GM19438 (cell line): ENCODE results near the gene SMC4.

Experiments used
- ATAC-seq: cut with Tn5 transposase; IDR thresholded peaks from one replicate; pipeline ENCODE4 v1.9.1; 2021; ENCODE audit warnings: low read depth; ENCODE audit not compliant: unreplicated experiment

The SMC4 gene

DNA sequence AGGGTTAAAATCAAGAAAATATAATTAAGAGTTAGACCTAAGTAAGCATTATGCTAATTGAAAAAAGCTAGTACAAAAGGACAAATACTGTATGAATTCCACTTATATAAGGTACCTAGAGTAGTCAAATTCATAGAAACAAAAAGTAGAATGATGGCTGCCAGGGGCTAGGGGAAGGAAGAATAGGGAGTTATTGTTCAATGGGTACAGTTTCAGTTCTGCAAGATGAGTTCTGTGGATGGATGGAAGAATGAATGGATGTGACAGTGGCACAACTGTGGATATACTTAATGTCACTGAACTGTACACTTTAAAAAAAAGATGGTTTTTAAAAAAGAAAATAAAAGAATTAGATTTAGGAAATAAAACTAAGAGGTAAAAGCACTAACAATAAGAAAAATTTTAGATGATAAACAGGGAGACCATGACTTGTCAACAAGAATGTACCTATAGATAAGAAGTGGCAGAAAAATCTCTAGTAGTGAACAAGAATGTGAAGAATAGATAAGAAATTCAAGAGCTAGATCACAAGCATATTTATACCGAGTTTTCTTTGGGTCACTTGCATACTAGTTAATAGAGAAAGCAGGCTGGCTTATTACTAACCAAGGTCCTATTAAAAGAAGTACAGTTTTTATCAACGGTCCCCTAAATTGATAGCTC lies 6.0 kb upstream of the SMC4 start:
- no peak for ATAC-seq

DNA sequence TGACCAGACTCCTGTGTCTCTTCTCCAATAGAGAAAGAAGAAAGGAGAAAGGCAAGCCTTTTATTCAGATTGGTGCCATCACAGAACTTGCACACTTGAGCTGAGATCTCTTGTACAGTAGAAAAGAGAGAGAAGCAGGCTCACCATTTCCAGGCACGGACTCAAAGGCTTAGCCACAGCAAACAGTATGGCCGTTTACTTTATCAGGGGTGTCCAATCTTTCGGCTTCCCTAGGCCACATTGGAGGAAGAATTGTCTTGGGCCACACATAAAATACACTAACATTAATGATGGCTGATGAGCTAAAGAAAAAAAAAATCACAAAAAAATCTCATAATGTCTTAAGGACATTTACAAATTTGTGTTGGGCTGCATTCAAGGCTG lies 5.4 kb upstream of the SMC4 start:
- no peak for ATAC-seq

DNA sequence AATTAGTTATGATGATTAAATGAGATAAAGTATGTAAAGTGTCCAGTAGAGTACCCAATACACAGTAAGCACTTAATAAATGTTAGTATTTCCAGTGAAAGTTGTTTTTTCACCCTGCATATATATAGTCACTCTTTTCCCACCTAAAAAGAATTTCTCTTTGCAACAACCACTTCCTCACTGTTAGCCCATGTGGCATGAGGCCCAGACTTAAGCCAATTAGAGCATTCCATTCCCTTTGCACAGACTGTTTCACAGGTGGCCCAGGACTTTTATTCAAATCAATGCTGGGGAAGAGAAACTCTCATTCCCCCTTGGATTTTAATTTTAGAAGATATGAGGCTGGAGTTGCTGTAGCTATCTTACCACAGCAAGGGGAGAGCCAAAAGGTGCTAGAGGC lies 4.2 kb upstream of the SMC4 start:
- no peak for ATAC-seq

DNA sequence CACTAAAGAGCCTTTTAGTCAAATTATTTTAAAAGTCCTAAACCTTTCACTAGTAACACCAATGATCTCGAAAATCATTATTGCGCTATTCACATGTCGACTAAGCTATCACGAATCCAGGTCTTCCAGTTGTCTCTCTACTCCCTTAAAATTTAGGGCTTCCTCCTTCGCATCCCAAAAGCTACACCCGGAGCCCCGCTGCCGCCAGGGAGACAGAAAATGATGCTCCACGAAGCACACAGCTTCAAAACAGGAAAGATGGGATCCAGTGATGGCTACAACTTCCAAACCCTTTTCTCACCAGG lies 678 bp upstream of the SMC4 start:
- peak; percentile 12 for ATAC-seq

DNA sequence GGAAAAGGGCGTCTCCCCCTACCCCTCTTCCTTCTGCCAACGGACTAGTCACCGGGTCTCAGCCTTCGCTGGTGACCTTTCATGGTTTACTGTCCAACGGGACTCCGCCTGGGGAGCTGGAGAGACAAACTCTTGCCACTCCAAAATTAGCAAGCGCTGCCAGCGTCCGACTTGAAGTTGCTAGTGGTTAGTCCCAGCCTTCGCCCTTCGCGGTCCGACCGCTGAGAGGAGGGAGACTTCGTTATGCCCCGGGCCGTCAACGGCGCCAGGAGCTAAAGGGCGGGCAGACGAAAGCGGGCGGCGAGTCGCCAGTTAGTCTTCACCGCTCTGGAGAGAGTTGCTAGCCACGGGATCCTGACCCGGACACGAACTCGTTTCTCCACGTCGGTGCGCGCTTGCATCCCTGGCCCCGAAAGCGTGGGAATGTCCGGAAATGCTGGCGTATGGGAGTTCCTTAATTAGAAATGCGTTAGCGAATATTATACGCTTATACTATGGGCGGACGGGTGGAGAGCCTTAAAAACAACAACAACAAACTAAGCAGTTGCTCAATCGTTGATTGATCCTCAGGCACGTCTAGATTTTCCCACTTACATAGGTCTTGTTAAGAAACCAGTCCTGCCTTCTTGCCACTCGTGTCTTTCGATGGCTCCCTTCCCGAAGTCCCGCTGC lies 716 bp downstream of the SMC4 start:
- peak; percentile 5 for ATAC-seq

DNA sequence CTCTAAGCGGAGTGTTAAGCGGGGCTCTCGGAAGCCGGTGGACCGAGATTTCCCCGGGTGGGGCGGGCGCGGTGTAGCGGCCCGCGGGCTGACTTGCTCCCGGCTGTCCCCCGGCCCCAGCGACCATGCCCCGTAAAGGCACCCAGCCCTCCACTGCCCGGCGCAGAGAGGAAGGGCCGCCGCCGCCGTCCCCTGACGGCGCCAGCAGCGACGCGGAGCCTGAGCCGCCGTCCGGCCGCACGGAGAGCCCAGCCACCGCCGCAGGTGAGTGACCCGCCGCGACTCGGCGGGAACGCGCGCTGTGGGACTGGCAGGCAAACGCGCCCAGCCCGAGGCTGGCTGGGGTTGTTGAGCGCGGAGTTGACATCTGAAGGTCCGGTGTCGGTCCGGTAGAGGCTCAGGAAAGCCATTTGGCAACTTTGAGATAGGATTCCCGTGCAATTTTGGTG lies 1.3 kb downstream of the SMC4 start:
- no peak for ATAC-seq

DNA sequence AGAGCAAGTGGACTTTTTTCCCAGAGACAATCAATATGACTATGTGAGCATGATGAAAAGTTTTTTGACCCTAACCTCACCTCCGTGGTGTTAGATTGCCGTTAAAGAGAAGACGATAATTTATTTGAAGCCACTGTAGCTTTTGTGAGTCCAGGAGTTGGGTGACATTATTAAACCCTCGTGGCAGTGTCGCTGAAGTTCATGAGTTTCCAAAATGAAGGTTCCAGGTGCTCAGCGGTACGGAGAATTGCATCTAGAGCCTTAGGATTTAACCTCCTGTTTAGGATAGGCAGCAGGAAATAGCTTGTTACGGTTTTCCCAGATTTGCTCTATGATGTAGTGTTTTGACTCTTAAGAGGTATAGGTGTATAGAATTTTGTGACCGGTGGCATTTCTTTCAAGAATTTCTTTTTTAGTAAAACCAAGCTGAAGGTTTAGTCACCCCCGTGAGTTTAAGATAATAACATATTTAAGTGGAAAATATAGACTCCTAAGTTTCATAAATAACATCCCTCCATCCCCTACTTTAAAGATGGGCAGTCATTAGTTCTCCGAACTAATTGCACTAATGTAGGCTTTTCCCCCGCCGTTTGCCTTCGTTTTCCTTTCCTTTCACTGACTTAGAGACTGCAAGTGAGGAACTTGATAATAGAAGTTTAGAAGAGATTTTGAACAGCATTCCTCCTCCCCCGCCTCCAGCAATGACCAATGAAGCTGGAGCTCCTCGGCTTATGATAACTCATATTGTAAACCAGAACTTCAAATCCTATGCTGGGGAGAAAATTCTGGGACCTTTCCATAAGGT lies 2.0 kb downstream of the SMC4 start:
- no peak for ATAC-seq

DNA sequence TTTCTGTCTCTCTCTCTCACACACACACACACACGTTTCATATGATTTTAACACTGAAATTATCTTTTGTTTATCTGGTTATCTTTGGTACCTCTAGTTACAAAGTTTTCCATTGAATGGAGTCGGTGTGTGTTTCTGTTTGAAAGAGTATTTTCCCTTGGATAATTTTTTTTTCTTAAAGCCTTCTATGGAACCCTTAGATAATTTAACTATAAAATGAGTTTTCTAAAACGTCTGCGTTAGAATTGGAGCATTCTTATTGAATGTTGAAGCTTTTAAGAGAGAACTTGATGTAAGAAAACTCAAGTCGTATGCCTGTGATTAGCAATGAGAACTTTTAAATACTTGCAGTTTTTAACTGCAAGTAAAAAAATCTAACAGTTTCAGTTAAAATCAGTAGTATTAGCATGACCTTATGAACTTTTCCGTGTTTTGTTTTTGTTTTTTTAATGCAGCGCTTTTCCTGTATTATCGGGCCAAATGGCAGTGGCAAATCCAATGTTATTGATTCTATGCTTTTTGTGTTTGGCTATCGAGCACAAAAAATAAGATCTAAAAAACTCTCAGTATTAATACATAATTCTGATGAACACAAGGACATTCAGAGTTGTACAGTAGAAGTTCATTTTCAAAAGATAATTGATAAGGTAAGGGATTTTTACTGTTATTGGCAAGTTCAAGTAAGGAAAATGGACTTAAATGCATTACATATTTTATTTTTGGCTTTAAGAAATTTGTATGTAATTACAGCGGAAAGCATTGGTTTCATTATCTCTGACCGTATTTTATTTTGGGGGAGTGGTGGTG lies 3.0 kb downstream of the SMC4 start:
- ATAC-seq: no peak

DNA sequence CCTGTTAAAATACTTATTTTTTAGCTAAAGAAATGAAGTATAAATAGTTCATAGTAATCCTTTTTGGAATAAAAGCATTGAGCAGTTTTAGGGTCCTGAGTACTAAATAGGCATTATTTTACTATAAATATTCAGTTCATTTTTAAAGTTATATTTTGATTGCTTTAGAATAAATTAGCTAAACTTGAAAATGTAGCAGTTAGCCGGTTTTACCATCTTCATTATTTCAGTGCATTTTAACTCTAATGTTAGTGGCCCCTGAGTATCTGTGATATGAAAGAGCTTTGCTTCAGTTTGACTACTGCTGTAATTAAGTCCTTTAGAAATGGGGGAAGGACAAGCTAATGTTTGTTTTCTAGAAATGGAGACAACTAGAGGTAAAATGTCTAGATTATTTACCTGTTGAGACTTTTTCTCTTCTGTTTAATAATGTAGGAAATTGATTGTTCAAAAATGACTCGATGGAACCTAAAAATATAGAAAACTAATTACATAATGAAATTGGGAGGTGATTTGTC lies 3.6 kb downstream of the SMC4 start:
- ATAC-seq: no peak

DNA sequence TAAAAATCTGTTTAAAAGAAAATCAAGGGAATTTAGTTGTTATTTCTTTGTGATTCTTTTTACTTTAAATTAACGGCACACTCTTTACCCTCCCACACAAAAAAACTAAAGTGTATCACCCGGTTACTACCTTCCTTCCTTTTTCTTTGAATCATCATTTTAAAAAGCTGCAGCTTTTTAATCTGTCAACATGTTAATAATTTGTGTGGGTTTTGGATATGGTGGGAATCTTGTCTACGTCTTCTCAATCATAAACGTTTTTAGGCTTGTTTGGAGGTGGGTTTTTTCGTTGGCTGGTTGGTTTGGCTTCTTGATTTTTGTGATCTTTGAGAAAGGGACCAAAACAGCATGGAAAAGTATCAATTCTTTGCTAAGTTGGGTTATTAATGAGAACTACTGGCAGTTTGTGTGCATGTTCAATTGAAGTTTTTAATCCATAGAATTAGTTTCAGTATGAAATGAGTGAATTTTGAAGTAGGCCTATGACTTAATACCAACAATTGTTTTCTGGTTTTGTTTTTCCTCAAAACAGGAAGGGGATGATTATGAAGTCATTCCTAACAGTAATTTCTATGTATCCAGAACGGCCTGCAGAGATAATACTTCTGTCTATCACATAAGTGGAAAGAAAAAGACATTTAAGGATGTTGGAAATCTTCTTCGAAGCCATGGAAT lies 4.5 kb downstream of the SMC4 start:
- no peak for ATAC-seq

DNA sequence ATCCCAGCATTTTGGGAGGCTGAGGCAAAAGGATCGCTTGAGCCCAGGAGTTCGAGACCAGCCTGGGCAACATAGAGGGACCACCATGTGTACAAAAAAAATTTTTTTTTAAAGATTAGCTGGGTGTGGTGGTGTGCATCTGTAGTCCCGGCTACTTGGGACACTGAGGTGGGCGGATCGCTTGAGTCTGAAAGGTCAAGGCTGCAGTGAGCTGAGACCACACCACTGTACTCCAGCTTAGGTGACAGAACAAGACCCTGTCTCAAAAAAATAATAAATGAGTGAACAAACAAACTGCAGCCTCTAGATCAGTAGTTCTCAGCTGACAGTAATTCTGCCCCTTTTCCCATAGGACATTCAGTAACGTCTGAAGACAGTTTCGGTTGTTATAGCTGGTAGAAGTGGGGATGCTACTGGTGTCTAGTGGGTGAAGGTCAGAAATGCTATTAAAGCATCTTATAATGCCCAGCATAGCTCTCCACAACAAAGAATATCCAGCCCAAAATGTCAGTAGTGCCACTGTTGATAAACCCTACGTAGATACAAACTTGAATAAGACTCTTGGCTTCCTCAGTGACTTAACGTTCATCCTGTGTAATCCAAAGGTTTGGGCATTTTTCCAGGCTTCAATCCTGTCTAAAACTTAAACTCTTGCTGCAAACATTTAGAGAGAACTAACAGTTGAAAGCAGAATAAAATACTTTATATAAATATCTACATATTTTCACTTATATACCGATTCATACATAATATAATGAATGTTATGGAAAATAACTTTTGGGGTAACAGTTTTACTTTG lies 10.6 kb downstream of the SMC4 start:
- no peak for ATAC-seq

DNA sequence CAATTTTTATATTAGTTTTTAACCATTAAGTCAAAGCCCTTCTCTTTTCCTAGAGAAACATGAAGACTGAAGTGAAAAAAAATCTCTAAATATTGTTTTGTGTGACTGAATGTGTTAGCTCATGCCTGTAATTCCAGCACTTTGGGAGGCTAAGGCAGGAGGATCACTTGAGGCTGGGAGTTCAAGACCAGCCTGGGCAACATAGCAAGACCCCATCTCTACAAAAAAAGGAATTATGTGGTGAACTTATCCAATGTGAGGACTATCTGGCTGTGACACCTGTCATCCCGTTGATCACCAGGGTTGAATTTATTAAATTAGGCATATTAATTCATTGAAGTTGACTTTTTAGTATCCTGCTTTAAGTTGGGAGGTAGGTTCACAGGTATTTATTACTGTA lies 13.0 kb downstream of the SMC4 start:
- no peak for ATAC-seq

DNA sequence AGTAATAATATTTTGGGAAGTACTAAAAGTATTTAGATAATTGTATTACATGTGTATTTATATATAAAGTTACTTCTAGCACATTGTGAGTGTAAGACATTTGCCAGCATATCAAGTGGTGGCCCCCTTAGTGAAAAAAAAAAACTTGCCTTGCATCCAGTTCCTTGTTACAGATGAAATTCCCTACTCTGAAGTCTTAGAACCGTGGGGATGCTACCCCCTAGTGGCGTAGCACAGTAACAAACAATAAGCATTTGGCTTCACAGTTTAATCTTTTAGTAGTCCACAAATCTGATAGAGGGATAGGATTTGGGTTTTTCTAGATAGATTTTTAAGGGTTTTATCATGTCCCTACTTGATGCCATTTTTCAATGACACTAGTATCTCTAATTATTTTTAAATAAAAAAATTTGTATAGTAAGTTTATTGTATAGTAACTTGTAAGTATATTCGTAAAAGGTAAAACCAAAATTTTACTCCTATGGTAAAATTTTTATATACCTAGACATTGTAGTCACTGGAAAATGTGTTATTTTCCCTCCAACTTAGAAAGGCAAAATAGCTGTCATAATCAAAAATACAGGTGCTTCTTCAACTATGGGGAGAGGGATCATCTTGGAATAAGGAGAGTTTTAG lies 14.3 kb downstream of the SMC4 start:
- ATAC-seq: peak; percentile 53

DNA sequence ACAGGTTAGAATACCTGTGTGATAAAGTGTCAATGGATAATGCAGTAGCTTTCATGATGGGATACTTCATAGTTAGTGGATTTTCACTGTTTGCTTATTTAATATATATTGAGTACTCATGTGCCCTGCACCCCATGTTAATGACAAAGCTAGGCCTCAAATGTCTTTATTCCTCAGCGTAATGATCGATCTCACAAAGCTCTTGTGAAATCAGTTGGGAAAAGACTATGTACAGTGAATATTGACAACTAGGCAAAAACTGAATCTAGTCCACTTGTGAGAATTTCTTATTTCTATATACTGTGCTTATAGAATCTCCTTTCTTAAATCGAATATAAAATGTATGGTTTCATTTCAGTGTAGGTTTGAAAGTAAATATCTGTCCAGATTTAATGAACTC lies 17.9 kb downstream of the SMC4 start:
- no peak for ATAC-seq

DNA sequence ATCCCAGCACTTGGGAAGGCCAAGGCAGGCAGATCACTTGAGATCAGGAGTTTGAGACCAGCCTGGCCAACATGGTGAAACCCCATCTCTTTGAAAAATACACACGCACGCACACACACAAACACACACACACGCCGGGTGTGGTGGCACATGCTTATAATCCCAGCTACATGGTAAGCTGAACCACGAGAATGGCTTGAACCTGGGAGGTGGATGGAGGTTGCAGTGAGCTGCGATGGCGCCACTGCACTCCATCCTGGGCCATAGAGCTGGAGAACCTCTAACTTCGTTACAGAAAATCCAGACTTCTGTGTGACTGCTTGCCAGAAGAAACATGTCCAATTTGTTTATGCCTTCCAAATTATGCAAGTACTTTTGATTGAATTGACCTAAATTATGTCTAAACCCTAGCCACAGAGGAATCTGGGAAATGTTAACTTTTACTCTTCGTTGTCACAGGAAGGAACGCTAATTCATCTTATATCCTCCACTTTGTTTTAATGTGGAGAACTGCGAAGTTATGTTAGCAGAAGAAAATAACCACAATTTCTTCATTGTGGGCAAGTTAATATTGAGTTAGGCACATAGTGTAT lies 28.5 kb downstream of the SMC4 start:
- ATAC-seq: no peak

DNA sequence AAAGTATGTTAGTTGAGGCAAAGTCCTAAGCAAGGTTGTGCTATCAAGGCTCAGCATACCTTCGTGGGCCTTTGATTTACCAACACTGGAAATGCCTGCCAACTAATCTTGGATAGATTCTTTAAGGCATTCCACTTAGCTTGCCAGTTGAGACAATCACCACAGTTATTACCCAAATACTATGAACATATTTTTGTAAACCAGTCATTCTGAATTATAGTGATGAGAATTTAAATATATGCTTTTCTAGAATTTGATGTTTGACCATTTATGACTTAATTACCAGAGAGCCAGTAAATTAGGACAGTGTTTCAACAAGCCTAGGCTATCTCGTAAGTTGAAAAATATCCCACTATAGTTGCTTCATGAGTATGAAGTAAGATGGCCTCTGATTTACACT lies 34.6 kb downstream of the SMC4 start:
- no peak for ATAC-seq

DNA sequence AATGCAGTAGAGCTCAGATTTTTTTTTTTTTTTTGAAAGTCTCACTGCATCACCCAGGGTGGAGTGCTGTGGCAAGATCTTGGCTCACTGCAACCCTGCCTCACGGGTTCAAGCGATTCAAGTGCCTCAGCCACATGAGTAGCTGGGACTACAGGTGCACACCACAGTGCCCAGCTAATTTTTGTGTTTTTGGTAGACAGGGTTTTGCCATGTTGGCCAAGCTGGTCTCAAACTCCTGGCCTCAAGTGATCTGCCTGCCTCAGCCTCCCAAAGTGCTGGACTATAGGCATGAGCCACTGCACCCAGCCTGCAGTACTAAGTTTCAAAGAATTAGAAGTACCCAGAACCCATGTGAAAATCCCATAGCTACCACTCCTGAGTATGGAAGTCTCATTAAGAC lies 35.6 kb downstream of the SMC4 start:
- no peak for ATAC-seq

DNA sequence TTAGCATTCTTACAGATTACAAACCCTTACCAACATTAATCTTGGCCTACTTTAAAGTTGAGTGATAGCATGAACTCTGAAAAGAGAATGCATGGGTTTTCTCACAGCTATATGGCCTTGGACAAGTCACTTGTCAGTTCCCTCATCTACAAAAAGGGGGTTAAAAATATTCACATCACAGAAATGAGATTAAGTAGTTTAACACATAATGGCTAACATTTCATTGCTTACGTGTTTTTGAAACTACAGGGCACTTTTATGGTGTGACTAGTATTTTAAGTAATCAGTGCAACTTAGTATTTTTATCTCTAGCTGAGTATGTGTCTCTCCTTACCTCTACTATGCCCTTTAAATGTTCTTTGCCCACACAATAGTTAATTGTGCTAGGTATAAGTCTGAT lies 36.3 kb downstream of the SMC4 start:
- ATAC-seq: no peak

DNA sequence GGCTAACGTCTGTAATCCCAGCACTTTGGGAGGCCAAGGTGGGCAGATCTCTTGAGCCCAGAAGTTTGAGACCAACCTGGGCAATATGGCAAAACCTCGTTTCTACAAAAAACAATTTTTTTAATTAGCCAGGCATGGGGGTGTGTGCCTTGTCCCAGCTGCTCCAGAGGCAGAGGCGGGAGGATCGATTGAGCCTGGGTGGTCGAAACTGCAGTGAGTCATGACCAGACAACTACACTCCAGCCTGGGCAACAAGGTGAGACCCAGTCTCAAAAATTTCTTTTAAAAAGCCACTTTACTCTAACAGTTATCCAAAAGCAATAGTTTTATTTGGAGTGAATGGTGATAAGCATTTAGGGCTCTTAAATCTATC lies 37.6 kb downstream of the SMC4 start:
- ATAC-seq: no peak
